ENCODE results near the gene SUSD5.

SUSD5 gene

GRCh38 chr3:33122991-33123390 is 95.6 kb downstream of the SUSD5 start:
- DNase-seq (ENCODE audit: low read depth) = no peak
- no peak overlapping the region for H3K4me3 ChIP-seq (ENCODE audit: low read depth, low read length)
- no peak for TF ChIP-seq CTCF (IDR thresholded peaks at IDR 0.05; ENCODE audit: low read depth, low read length, missing control alignments)

- no peak for TF ChIP-seq CTCF (IDR thresholded peaks at IDR 0.05; ENCODE audit: low read depth, low read length, missing control alignments)
- DNase-seq (ENCODE audit: low read depth) = no peak
Observed at GRCh38 chr3:33119891-33120290, 98.7 kb downstream of the SUSD5 start.

GRCh38 chr3:33117461-33117860 is 101.1 kb downstream of the SUSD5 start:
- TF ChIP-seq CTCF (IDR thresholded peaks at IDR 0.05; ENCODE audit: low read depth, low read length, missing control alignments) = no peak
- no peak for DNase-seq (ENCODE audit: low read depth)
- no peak overlapping the region for H3K4me3 ChIP-seq (ENCODE audit: low read depth, low read length)

More at GRCh38 chr3:33119891-33120290, 98.7 kb downstream of the SUSD5 start:
- no peak overlapping the region for H3K4me3 ChIP-seq (ENCODE audit: low read depth, low read length)

- no peak for DNase-seq (ENCODE audit: low read depth)
- H3K4me3 ChIP-seq (ENCODE audit: low read depth, low read length) = peak overlapping the region; percentile 85
- no peak for TF ChIP-seq CTCF (IDR thresholded peaks at IDR 0.05; ENCODE audit: low read depth, low read length, missing control alignments)
Observed at GRCh38 chr3:33115024-33115768, 103.4 kb downstream of the SUSD5 start.

- DNase-seq (ENCODE audit: low read depth) = no peak
- peak overlapping the region; percentile 85 for H3K4me3 ChIP-seq (ENCODE audit: low read depth, low read length)
- TF ChIP-seq CTCF (IDR thresholded peaks at IDR 0.05; ENCODE audit: low read depth, low read length, missing control alignments) = no peak
Observed at GRCh38 chr3:33114622-33115023, 104.0 kb downstream of the SUSD5 start.

- peak within 1 kb of the TSS; percentile 85 for H3K4me3 ChIP-seq (ENCODE audit: low read depth, low read length)
- no peak for TF ChIP-seq CTCF (IDR thresholded peaks at IDR 0.05; ENCODE audit: low read depth, low read length, missing control alignments)
- peak; percentile 82 for DNase-seq (ENCODE audit: low read depth)
Observed at GRCh38 chr3:33113772-33114621, 104.6 kb downstream of the SUSD5 start, which contains the start of gene CRTAP. Gene CRTAP (plus strand): TSS chr3:33114014. CDS start chr3:33114078, 64 bp downstream.
